Ectodermal cell (in vitro differentiated cells): ENCODE measurements around the gene FXYD6.

Experiments
- H3K27ac ChIP-seq: 2 replicates; pipeline ENCODE4 v1.7.0; 2013; ENCODE audit warnings: mild to moderate bottlenecking, low read depth, low read length; ENCODE audit not compliant: insufficient read depth, poor library complexity, severe bottlenecking
- H3K27me3 ChIP-seq: 2 replicates; pipeline ENCODE4 v1.7.0; 2013; ENCODE audit warnings: mild to moderate bottlenecking, low read length; ENCODE audit not compliant: insufficient read depth, control insufficient read depth, poor library complexity, severe bottlenecking
- H3K36me3 ChIP-seq: one replicate; pipeline ENCODE4 v1.7.0; 2013; ENCODE audit warnings: low read length; ENCODE audit not compliant: control insufficient read depth, insufficient read depth
- H3K4me1 ChIP-seq: one replicate; pipeline ENCODE4 v1.7.0; 2013; ENCODE audit warnings: low read length; ENCODE audit not compliant: control insufficient read depth, insufficient read depth
- H3K4me3 ChIP-seq: 2 replicates; pipeline ENCODE4 v1.7.0; 2013; ENCODE audit warnings: low read depth, low read length, control low read depth; ENCODE audit not compliant: insufficient read depth
- H3K9me3 ChIP-seq: 2 replicates; pipeline ENCODE4 v1.7.0; 2013; ENCODE audit warnings: mild to moderate bottlenecking, low read length, moderate library complexity; ENCODE audit not compliant: control insufficient read depth
- WGBS, 2 experiments: methylation state at CpG; one replicate each; pipeline ENCODE4 v1.1.7; 2013; ENCODE audit warnings: missing lambda C conversion rate in 2 of 2; 5-methylcytosine and 5-hydroxymethylcytosine counted together

Gene FXYD6

DNA sequence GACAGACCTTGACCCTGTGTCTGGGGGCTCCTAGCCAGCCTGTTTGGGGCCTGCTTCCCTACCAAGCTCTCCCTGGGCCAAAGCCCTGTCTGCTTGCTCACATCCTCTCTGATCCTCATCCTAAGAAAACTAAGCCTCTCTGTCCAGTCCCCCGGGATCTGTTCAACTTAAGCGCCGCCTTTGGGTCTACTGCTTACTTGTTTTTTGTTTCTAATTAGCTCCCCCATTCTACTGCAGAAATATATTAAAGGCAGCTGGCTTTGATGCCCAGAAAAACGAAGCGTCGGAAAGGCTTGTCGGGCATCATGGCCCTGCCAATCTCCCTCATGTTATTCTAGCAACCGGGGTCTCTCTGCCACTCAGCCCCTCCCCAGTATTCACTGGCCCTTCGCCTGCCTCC, 82.9 kb downstream of the FXYD6 start:
- H3K36me3 ChIP-seq, result no peaks in the 10 kb centered on the region
- WGBS, 2 experiments, result 89 to 90% methylated on average over 9 of the region's 9 CpGs
- H3K27me3 ChIP-seq, result peaks cover 69% of the 10 kb centered on the region

DNA sequence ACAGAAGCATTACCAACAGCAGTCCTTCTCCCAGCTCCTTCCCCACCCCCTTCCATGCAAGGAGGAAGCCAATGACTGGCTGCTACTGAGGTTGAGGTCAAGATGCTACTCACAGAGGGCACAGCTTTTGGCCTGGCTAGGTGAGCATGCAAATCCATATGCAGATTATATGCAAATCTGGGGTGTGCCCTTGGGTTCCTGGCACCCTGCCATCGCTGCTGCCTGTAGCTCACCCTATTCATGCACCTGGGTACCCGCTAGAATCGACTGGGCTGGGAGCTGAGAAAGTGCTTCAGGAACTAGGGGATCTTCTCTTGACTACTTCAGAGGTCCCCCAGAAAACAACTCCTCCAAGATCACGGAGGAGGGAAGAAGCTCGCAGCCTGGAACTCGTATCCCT, 83.5 kb downstream of the FXYD6 start:
- Histone ChIP-seq H3K9me3 (no peaks in the 10 kb centered on the region), H3K36me3 (no peaks in the 10 kb centered on the region), H3K4me1 (peaks cover 21% of the 10 kb centered on the region), H3K27me3 (peaks cover 63% of the 10 kb centered on the region), H3K4me3 (no peak overlapping the region), H3K27ac (no peak overlapping the region)
- WGBS, 2 experiments, result 87 to 91% methylated on average over 6 of the region's 6 CpGs

More for the DNA sequence above, 82.9 kb downstream of the FXYD6 start:
- Histone ChIP-seq H3K4me3 (no peak overlapping the region), H3K4me1 (peaks cover 21% of the 10 kb centered on the region), H3K9me3 (no peaks in the 10 kb centered on the region), H3K27ac (no peak overlapping the region)

DNA sequence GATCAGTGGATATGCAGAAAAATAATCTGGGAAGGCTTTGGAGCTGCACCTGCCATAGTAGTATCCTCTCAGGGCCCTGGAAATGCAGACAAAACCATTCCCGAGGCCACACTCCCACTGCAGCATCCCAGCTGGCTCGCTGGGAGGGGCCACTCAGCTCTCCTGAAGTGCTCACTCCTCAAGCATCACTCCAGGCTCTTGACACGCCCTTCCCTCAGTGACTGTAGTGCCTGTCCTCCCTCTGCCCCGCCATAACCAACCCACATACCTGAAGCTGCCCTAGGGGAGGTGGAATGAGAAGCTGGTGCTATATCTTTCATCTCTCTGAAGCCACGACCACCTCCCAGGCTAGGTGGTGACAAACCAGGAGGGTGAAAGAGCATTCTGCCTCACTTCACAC, 84.2 kb downstream of the FXYD6 start:
- 81 to 82% methylated on average over 5 of the region's 5 CpGs for WGBS, 2 experiments
- Histone ChIP-seq H3K4me3 (no peak overlapping the region), H3K9me3 (no peaks in the 10 kb centered on the region), H3K27ac (no peak overlapping the region), H3K36me3 (no peaks in the 10 kb centered on the region), H3K27me3 (peaks cover 56% of the 10 kb centered on the region), H3K4me1 (peaks cover 21% of the 10 kb centered on the region)

DNA sequence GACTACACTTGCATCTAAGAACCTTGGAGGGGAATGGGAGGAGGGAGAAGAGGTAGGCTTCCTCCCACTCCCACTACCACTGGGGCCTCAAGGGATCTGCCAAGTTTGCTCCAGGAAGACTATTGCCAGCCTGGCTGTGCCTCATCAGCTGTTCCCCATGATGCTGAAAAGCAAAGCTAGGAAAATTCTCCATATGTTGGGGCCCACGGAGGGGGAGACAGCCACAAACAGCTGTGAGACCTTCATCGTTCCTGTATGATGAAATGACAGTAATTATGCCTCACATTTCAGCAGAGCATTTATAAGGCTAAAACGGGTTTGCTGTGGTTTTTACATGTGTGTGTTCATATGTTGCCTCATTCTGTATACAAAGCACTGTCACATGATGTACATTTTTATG, 86.2 kb downstream of the FXYD6 start:
- Histone ChIP-seq H3K9me3 (no peaks in the 10 kb centered on the region), H3K27ac (no peak overlapping the region), H3K27me3 (peaks cover 36% of the 10 kb centered on the region), H3K4me3 (no peak overlapping the region), H3K4me1 (peaks cover 4% of the 10 kb centered on the region), H3K36me3 (no peaks in the 10 kb centered on the region)
- WGBS, 2 experiments, result 87 to 92% methylated on average over 3 of the region's 3 CpGs

DNA sequence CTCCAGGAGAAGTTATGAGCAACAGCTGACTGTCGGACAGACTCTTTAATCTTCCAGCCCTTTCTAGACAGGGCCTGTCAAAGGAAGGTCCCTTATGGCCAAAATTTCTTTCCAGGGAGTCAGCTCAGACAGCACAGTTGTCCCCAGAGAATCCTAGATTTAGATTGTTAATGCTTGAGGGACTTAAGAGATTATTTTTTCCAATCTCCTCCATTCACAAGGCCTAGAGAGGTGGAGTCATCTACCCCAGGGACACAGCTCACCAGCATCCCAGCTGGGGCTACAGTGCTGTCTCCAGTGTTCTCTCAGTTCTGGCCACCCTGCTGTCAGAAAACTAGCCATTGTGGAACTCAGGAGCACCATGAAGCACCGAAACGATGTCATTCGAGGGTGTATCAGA, 87.2 kb downstream of the FXYD6 start:
- Histone ChIP-seq H3K36me3 (no peaks in the 10 kb centered on the region), H3K9me3 (no peaks in the 10 kb centered on the region), H3K27me3 (peaks cover 26% of the 10 kb centered on the region), H3K4me1 (no peaks in the 10 kb centered on the region), H3K4me3 (no peak overlapping the region), H3K27ac (no peak overlapping the region)
- 90 to 96% methylated on average over 4 of the region's 4 CpGs for WGBS, 2 experiments
